ENCODE data around the gene HTR1B. TPM values are rescaled to one million over a fixed set of nuclear protein-coding genes. Genes with fewer than 3 reads are reported as not detected.

Gene HTR1B
- polyA plus RNA-seq, 2 of the 4 experiments (the other 2 are of a cell fraction), result 0.12 TPM; not detected in 1

DNA sequence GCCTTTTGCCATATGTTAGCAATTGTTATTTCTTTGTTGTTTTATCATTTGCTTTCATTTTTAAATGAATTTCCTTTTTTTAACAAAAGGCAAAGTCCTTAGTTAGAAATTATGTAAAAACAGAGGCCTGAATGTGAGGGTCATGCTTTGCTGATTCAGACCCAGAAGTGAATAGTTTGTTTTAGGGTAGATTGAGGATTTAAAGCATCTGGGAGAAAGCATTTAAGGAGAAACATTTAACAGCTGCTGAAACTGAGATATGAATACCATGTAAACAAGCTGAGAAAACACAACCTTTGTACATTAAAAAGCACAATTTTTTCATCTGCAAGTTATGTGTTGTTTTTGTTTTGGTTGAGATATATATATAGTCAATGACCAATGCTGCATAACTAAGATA lies 8.0 kb downstream of the HTR1B start:
- Histone ChIP-seq H3K27ac (no peak overlapping the region), H3K4me2 (no peak overlapping the region), H3K4me3 (no peak overlapping the region), H3K4me1 (peaks cover 16% of the 10 kb centered on the region; the same call in 2 of the 3 replicates), H3K9me3 (no peaks in the 10 kb centered on the region)
- ChIA-PET POLR2A (no interaction called here), CTCF (no interaction called here)
- no peak for DNase-seq (ENCODE audit: low read depth in 1 of 2, low spot score in 1 of 2)
- ATAC-seq, result no peak
- no peak for FAIRE-seq
- no peak for TF ChIP-seq EP300 (IDR thresholded peaks at IDR 0.05)
- TF ChIP-seq CBX2 (IDR thresholded peaks at IDR 0.05; ENCODE audit: borderline replicate concordance, low read depth), result no peak
- TF ChIP-seq EHMT2 (IDR thresholded peaks at IDR 0.05; ENCODE audit: low read depth), result no peak
- no peak for TF ChIP-seq ZFP36 (IDR thresholded peaks at IDR 0.05; ENCODE audit: borderline replicate concordance, partially characterized antibody)

DNA sequence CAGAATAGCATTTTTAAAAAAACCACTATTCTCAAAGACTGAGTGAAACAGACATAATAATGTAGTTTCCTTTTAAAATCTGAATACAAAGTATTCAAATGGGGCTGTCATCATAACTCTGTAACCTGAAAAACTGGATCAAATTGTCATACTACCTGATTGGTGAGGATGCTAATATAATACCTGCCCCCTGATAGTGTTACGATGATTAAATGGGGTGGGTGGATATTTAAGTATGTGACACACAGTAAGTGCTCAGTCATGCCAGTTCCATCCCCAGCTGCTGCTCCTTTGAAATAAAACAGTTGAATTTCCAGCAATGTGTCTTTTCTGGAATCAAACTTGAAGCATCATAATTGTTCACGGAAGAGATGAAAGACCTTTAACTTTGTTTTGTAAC lies 8.9 kb downstream of the HTR1B start:
- Histone ChIP-seq H3K27ac (no peak overlapping the region), H3K4me2 (no peak overlapping the region), H3K4me3 (no peak overlapping the region), H3K4me1 (peaks cover 16% of the 10 kb centered on the region; the same call in 2 of the 3 replicates), H3K9me3 (no peaks in the 10 kb centered on the region)
- DNase-seq (ENCODE audit: low read depth in 1 of 2, low spot score in 1 of 2) (no peak), FAIRE-seq (no peak), ATAC-seq (no peak)
- TF ChIP-seq, protein P1, sequence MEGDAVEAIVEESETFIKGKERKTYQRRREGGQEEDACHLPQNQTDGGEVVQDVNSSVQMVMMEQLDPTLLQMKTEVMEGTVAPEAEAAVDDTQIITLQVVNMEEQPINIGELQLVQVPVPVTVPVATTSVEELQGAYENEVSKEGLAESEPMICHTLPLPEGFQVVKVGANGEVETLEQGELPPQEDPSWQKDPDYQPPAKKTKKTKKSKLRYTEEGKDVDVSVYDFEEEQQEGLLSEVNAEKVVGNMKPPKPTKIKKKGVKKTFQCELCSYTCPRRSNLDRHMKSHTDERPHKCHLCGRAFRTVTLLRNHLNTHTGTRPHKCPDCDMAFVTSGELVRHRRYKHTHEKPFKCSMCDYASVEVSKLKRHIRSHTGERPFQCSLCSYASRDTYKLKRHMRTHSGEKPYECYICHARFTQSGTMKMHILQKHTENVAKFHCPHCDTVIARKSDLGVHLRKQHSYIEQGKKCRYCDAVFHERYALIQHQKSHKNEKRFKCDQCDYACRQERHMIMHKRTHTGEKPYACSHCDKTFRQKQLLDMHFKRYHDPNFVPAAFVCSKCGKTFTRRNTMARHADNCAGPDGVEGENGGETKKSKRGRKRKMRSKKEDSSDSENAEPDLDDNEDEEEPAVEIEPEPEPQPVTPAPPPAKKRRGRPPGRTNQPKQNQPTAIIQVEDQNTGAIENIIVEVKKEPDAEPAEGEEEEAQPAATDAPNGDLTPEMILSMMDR (IDR thresholded peaks at IDR 0.05), result no peak
- no peak for TF ChIP-seq HOXB5 (CRISPR knock-in tag; IDR thresholded peaks at IDR 0.05)
- no peak for TF ChIP-seq FOSL2 (IDR thresholded peaks at IDR 0.05)
- TF ChIP-seq FOSL2 (CRISPR knock-in tag; IDR thresholded peaks at IDR 0.05), result no peak
- no peak for TF ChIP-seq TP53 (CRISPR knock-in tag; IDR thresholded peaks at IDR 0.05)
- no peak for TF ChIP-seq ZSCAN20 (CRISPR knock-in tag; IDR thresholded peaks at IDR 0.05)
- TF ChIP-seq SMC3 (IDR thresholded peaks at IDR 0.05), result no peak
- no peak for TF ChIP-seq BCL3 (IDR thresholded peaks at IDR 0.05)
- TF ChIP-seq POLR2AphosphoS2 (conservative IDR thresholded peaks at IDR 0.05; ENCODE audit: low read length), result no peak
- ChIA-PET POLR2A (no interaction called here), CTCF (interaction anchor here (2.0 kb wide), 1 partner anchor 771 kb away, joined by 6 read pairs; no protein-coding TSS in a partner anchor)
- 85% methylated on average over 2 of the region's 2 CpGs for WGBS (ENCODE audit: missing lambda C conversion rate)

GRCh38 chr6:77451466-77451865 lies 11.8 kb downstream of the HTR1B start:
- H3K27ac ChIP-seq, result no peak overlapping the region
- 86% methylated on average over 4 of the region's 4 CpGs for WGBS (ENCODE audit: missing lambda C conversion rate)
- no peak for FAIRE-seq
- ChIA-PET POLR2A (no interaction called here), CTCF (interaction anchor here (0.6 kb wide), 2 partner anchors 10 to 1950 kb away, joined by 3 read pairs; no protein-coding TSS in a partner anchor)
- ATAC-seq, result no peak
- no peak overlapping the region for H3K4me2 ChIP-seq
- no peaks in the 10 kb centered on the region for H3K9me3 ChIP-seq
- peaks cover 3% of the 10 kb centered on the region; the same call in 2 of the 3 replicates for H3K4me1 ChIP-seq
- no peak for TF ChIP-seq POLR2AphosphoS2 (conservative IDR thresholded peaks at IDR 0.05; ENCODE audit: low read length)
- DNase-seq (ENCODE audit: low read depth in 1 of 2, low spot score in 1 of 2), result no peak
- H3K4me3 ChIP-seq, result no peak overlapping the region

- Histone ChIP-seq H3K27ac (no peak overlapping the region), H3K9me3 (no peaks in the 10 kb centered on the region), H3K4me3 (no peak overlapping the region), H3K4me2 (no peak overlapping the region), H3K4me1 (no peaks in the 10 kb centered on the region)
- FAIRE-seq, result no peak
- TF ChIP-seq RAD21 (conservative IDR thresholded peaks at IDR 0.05 in 1 of 2, IDR thresholded peaks at IDR 0.05 in 1 of 2) (peak; percentile 24 to 38; a peak in 3 of 5 replicates), ZSCAN20 (CRISPR knock-in tag; IDR thresholded peaks at IDR 0.05) (no peak), JUNB (IDR thresholded peaks at IDR 0.05) (no peak), HOXA7 (CRISPR knock-in tag; IDR thresholded peaks at IDR 0.05) (no peak), SMC3 (IDR thresholded peaks at IDR 0.05) (peak; percentile 29; the same call in 1 of the 3 replicates)
- TF ChIP-seq, protein P2, sequence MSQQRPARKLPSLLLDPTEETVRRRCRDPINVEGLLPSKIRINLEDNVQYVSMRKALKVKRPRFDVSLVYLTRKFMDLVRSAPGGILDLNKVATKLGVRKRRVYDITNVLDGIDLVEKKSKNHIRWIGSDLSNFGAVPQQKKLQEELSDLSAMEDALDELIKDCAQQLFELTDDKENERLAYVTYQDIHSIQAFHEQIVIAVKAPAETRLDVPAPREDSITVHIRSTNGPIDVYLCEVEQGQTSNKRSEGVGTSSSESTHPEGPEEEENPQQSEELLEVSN (IDR thresholded peaks at IDR 0.05; ENCODE audit: borderline replicate concordance, low read depth), result no peak
- no peak for ATAC-seq
- ChIA-PET CTCF (no interaction called here), POLR2A (no interaction called here)
- no peak for DNase-seq (ENCODE audit: low read depth in 1 of 2, low spot score in 1 of 2)
Measured at GRCh38 chr6:77450924-77451323, 12.4 kb downstream of the HTR1B start.

Data from A549 (cell line).